ENCODE results near the gene FAM168A. TPM values are rescaled to one million over a fixed set of nuclear protein-coding genes. Genes with fewer than 3 reads are reported as not detected.

The FAM168A gene
- total and polyA plus RNA-seq, 10 of the 15 experiments (the other 5 are each of a cell fraction or from before 2014, with no cell fraction given): 1.7 to 20.0 (median 10.0) TPM

GRCh38 chr11:73431396-73431795 lies 166.5 kb downstream of the FAM168A start:
- no peaks in the 10 kb centered on the region for H4K20me1 ChIP-seq (ENCODE audit: control insufficient read depth, insufficient read depth)
- no peaks in the 10 kb centered on the region for H3K9me3 ChIP-seq (replicated peaks; ENCODE audit: control insufficient read depth, insufficient read depth, low read length)
- no peak overlapping the region for H2AFZ ChIP-seq (ENCODE audit: control insufficient read depth, low read depth, low read length)
- no peak for DNase-seq (ENCODE audit: low read depth, low spot score)
- WGBS (ENCODE audit: insufficient coverage, insufficient replicate concordance, low lambda C conversion rate, missing lambda C conversion rate): 64% methylated on average over 5 of the region's 5 CpGs
- no TSS peak for BruUV-seq (replicated peaks)
- ChIA-PET RAD21 (ENCODE audit: unreplicated experiment) (no interaction called here), SMC1A (ENCODE audit: uncharacterized antibody, unreplicated experiment) (interaction anchor here (1.3 kb wide), 1 partner anchor 17 kb away, joined by 5 read pairs; no protein-coding TSS in a partner anchor), CTCF (no interaction called here), POLR2A (no interaction called here)
- no peak overlapping the region for H3K9ac ChIP-seq (ENCODE audit: control insufficient read depth, insufficient read depth, low read length)
- no peaks in the 10 kb centered on the region; a peak in 1 of 4 replicates for H3K36me3 ChIP-seq (ENCODE audit: control insufficient read depth in 2 of 2, insufficient read depth in 2 of 2, low read length in 1 of 2)
- H3K79me2 ChIP-seq (ENCODE audit: control insufficient read depth, insufficient read depth, low read length): no peaks in the 10 kb centered on the region
- no peak overlapping the region for H3K4me3 ChIP-seq
- in situ Hi-C loops (cut with MboI) (no loop called here), intact Hi-C loops (cut with micrococcal nuclease; ENCODE audit: unreplicated experiment) (no loop called here)
- no peak overlapping the region for H3K27ac ChIP-seq (ENCODE audit: control insufficient read depth, insufficient read depth)
- no peaks in the 10 kb centered on the region for H3K4me1 ChIP-seq (ENCODE audit: control insufficient read depth, insufficient read depth, low read length)
- ATAC-seq: no peak
- H3K4me2 ChIP-seq (ENCODE audit: control insufficient read depth, insufficient read depth): no peak overlapping the region
- no peaks in the 10 kb centered on the region for H3K27me3 ChIP-seq (replicated peaks in 1 of 2; ENCODE audit: control insufficient read depth in 2 of 2, insufficient read depth in 2 of 2, low read length in 1 of 2)
- no peak for TF ChIP-seq IKZF2 (IDR thresholded peaks at IDR 0.05)
- TF ChIP-seq ATF2 (IDR thresholded peaks at IDR 0.05; ENCODE audit: low read length): no peak
- no peak for TF ChIP-seq CBX5 (IDR thresholded peaks at IDR 0.05; ENCODE audit: low read depth)
- no peak for TF ChIP-seq E2F4 (IDR thresholded peaks at IDR 0.05; ENCODE audit: low read depth, low read length)
- no peak for TF ChIP-seq MYB (IDR thresholded peaks at IDR 0.05; ENCODE audit: borderline replicate concordance, low read depth, low read length)
- no peak for TF ChIP-seq MEF2B (IDR thresholded peaks at IDR 0.05; ENCODE audit: partially characterized antibody, poor library complexity, severe bottlenecking)
- no peak for TF ChIP-seq SPI1 (IDR thresholded peaks at IDR 0.05; ENCODE audit: borderline replicate concordance, insufficient read depth, low read depth, low read length)
- no peak for TF ChIP-seq RBBP5 (conservative IDR thresholded peaks at IDR 0.05)
- TF ChIP-seq ETV6 (conservative IDR thresholded peaks at IDR 0.05 in 1 of 2, IDR thresholded peaks at IDR 0.05 in 1 of 2; ENCODE audit: borderline replicate concordance in 1 of 2, low read depth in 1 of 2): no peak
- TF ChIP-seq, protein P1, sequence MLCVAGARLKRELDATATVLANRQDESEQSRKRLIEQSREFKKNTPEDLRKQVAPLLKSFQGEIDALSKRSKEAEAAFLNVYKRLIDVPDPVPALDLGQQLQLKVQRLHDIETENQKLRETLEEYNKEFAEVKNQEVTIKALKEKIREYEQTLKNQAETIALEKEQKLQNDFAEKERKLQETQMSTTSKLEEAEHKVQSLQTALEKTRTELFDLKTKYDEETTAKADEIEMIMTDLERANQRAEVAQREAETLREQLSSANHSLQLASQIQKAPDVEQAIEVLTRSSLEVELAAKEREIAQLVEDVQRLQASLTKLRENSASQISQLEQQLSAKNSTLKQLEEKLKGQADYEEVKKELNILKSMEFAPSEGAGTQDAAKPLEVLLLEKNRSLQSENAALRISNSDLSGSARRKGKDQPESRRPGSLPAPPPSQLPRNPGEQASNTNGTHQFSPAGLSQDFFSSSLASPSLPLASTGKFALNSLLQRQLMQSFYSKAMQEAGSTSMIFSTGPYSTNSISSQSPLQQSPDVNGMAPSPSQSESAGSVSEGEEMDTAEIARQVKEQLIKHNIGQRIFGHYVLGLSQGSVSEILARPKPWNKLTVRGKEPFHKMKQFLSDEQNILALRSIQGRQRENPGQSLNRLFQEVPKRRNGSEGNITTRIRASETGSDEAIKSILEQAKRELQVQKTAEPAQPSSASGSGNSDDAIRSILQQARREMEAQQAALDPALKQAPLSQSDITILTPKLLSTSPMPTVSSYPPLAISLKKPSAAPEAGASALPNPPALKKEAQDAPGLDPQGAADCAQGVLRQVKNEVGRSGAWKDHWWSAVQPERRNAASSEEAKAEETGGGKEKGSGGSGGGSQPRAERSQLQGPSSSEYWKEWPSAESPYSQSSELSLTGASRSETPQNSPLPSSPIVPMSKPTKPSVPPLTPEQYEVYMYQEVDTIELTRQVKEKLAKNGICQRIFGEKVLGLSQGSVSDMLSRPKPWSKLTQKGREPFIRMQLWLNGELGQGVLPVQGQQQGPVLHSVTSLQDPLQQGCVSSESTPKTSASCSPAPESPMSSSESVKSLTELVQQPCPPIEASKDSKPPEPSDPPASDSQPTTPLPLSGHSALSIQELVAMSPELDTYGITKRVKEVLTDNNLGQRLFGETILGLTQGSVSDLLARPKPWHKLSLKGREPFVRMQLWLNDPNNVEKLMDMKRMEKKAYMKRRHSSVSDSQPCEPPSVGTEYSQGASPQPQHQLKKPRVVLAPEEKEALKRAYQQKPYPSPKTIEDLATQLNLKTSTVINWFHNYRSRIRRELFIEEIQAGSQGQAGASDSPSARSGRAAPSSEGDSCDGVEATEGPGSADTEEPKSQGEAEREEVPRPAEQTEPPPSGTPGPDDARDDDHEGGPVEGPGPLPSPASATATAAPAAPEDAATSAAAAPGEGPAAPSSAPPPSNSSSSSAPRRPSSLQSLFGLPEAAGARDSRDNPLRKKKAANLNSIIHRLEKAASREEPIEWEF (IDR thresholded peaks at IDR 0.05; ENCODE audit: insufficient replicate concordance, low read depth, low read length): no peak
- TF ChIP-seq SMAD5 (IDR thresholded peaks at IDR 0.05; ENCODE audit: low read depth): no peak
- TF ChIP-seq POU2F2 (IDR thresholded peaks at IDR 0.05; ENCODE audit: borderline replicate concordance, low read depth, low read length): no peak
- TF ChIP-seq HDAC2 (IDR thresholded peaks at IDR 0.05): no peak
- no peak for FAIRE-seq
